Esophagus squamous epithelium (tissue), 5 donors: Measurements from ENCODE around the gene TK2. TPM values are rescaled to one million over a fixed set of nuclear protein-coding genes. Genes with fewer than 3 reads are reported as not detected.

Experiments
- DNase-seq: peaks from one replicate; lab custom pipeline; 2025; lab: John Stamatoyannopoulos, UW
- H3K27ac ChIP-seq, 4 donors: fragments of 200-600 bp; sonication (generic); one replicate each; pipeline ENCODE4 v1.5.1; 2016 to 2019; ENCODE audit warnings: mild to moderate bottlenecking in 1 of 4
- H3K27me3 ChIP-seq, 4 donors: fragments of 200-600 bp; sonication (generic); 1 replicate in 3 of 4; 2 replicates in 1 of 4; pipeline versions ENCODE4 v1.5.1 to v1.6.0; 2017 to 2021; ENCODE audit warnings: antibody characterized with exemption in 1 of 4
- H3K36me3 ChIP-seq, 3 donors: fragments of 200-600 bp; sonication (generic); one replicate each; pipeline ENCODE4 v1.5.1; 2016 to 2019
- H3K4me1 ChIP-seq, 3 donors: fragments of 200-600 bp; sonication (generic); one replicate each; pipeline ENCODE4 v1.5.1; 2017 to 2019
- H3K4me3 ChIP-seq, 4 donors: fragments of 200-600 bp; sonication (generic); 1 replicate in 3 of 4; 2 replicates in 1 of 4; pipeline ENCODE4 v1.5.1; 2016 to 2019; ENCODE audit warnings: mild to moderate bottlenecking in 2 of 4, moderate library complexity in 1 of 4
- H3K9me3 ChIP-seq, 3 donors: fragments of 200-600 bp; sonication (generic); one replicate each; pipeline ENCODE4 v1.5.1; 2016 to 2019
- POLR2A ChIP-seq, 4 donors: fragments of 450-650 bp; IDR thresholded peaks; one replicate each; pipeline ENCODE4 v1.6.1; 2017; ENCODE audit warnings: antibody characterized with exemption in 4 of 4, mild to moderate bottlenecking in 4 of 4, moderate library complexity in 3 of 4
- WGBS, 2 donors: methylation state at CpG; one replicate each; pipeline ENCODE4 v1.1.5; 2018; 5-methylcytosine and 5-hydroxymethylcytosine counted together
- intact Hi-C: fragments of 100-400 bp; cut with DNase I; formaldehyde crosslinking; loops from one replicate; pipeline ENCODE4 v1.15.0; 2022
- total RNA-seq, 4 donors: library from RNA; depleted of rRNA; stranded (reverse); fragments of >200 nt; gene quantifications; one replicate each; pipeline ENCODE4 v1.1.0, GENCODE V29; 2016
- TF ChIP-seq, protein P1 (sequence below), 6 experiments: fragments of 450-650 bp in 4 of 6; fragments of 200-600 bp in 2 of 6; sonication (generic) in 2 of 6; IDR thresholded peaks; one replicate each; pipeline ENCODE4 v1.5.1; 2016 to 2019; ENCODE audit warnings: antibody characterized with exemption in 6 of 6, mild to moderate bottlenecking in 4 of 6, moderate library complexity in 4 of 6
- donor health status: DM: yes; HTN: yes; CAD: no.

Gene TK2
- total RNA-seq, 4 donors from 2014 or later = 5.6 to 22.5 (median 13.5) TPM

DNA sequence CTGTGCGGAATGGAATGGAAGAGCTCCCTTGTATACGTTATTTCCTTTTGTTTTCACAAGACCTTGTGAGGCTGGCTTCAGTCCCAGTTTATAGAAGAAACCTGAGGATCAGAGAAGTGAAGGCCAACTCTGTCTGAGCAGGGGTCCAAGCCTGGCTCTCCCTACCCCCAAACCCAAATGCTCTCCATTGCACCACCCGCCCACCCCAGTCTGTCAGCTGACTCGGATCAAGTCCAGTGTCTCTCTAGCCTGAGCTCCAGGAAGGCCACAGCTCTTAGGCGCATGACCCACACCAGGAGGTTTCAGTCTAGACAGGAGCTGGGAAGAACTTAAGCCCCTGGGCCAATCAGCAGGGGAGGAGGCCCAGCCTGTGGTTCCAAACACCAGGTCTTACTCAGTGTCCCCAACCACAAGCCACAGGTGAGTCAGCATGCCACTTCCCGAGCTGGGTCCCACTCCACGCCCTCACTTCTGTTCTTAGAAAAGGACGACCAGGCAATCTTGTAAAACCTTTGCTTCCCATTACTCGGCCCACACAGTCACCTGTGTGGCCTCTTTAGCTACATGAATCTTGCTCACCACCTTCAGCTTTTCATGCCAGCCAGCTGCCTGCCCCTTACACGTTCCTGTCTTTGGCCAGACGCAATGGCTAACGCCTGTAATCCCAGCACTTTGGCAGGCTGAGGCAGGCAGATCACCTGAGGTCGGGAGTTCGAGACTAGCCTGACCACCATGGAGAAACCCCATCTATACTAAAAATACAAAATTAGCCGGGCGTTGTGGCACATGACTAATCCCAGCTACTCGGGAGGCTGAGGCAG is 27.8 kb downstream of the TK2 start:
- WGBS, 2 donors = 49 to 57% methylated on average over 9 to 14 of the region's 17 CpGs
- no peak for DNase-seq
- intact Hi-C loops = no loop called here
- peaks cover 0 to 41% (median 4%) of the 10 kb centered on the region in 3 donors for H3K36me3 ChIP-seq
- H3K4me3 ChIP-seq = no peak overlapping the region
- no peaks in the 10 kb centered on the region for H3K27me3 ChIP-seq
- TF ChIP-seq, protein P1, sequence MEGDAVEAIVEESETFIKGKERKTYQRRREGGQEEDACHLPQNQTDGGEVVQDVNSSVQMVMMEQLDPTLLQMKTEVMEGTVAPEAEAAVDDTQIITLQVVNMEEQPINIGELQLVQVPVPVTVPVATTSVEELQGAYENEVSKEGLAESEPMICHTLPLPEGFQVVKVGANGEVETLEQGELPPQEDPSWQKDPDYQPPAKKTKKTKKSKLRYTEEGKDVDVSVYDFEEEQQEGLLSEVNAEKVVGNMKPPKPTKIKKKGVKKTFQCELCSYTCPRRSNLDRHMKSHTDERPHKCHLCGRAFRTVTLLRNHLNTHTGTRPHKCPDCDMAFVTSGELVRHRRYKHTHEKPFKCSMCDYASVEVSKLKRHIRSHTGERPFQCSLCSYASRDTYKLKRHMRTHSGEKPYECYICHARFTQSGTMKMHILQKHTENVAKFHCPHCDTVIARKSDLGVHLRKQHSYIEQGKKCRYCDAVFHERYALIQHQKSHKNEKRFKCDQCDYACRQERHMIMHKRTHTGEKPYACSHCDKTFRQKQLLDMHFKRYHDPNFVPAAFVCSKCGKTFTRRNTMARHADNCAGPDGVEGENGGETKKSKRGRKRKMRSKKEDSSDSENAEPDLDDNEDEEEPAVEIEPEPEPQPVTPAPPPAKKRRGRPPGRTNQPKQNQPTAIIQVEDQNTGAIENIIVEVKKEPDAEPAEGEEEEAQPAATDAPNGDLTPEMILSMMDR (IDR thresholded peaks at IDR 0.05) = no peak
- no peak for TF ChIP-seq POLR2A (IDR thresholded peaks at IDR 0.05)
- H3K27ac ChIP-seq = peak overlapping the region; percentile 38 to 92 (median 74)
- H3K9me3 ChIP-seq = no peaks in the 10 kb centered on the region
- H3K4me1 ChIP-seq = peaks cover 38 to 82% (median 64%) of the 10 kb centered on the region in 3 donors

DNA sequence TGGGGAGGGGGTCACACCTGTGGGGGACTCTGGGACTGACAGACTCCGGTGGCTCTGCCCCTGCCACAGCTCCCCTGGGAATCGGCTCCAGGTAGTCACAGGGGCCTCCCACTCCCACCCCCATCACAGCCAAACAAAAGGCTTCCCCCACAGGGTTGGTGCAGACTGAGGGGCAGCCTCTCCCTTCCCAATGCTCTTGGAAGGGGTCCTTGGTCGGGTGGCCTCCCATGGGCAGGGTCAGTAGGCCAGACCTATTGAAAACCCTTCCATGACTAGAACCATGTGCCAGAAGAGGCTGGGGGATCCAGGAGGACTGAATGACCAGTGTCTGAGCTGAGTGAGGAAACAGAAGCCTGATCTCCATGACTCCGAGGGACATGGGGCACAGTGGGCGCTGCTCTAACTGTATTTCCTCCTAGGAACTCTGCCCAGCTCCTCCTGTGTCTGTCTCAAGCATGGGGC is 28.6 kb downstream of the TK2 start:
- peaks cover 0 to 32% (median 0%) of the 10 kb centered on the region in 3 donors for H3K36me3 ChIP-seq
- intact Hi-C loops = no loop called here
- H3K4me1 ChIP-seq = peaks cover 47 to 91% (median 72%) of the 10 kb centered on the region in 3 donors
- peak overlapping the region; percentile 27 to 92 (median 74) for H3K27ac ChIP-seq
- H3K4me3 ChIP-seq = no peak overlapping the region
- WGBS, 2 donors = 100% methylated on average over 1 of the region's 5 CpGs; no CpG with 5 or more reads in 1 of the 2 donors
- TF ChIP-seq POLR2A (IDR thresholded peaks at IDR 0.05) = no peak
- TF ChIP-seq, protein P1 (IDR thresholded peaks at IDR 0.05) = no peak
- no peaks in the 10 kb centered on the region for H3K9me3 ChIP-seq
- DNase-seq = no peak
- no peaks in the 10 kb centered on the region for H3K27me3 ChIP-seq

DNA sequence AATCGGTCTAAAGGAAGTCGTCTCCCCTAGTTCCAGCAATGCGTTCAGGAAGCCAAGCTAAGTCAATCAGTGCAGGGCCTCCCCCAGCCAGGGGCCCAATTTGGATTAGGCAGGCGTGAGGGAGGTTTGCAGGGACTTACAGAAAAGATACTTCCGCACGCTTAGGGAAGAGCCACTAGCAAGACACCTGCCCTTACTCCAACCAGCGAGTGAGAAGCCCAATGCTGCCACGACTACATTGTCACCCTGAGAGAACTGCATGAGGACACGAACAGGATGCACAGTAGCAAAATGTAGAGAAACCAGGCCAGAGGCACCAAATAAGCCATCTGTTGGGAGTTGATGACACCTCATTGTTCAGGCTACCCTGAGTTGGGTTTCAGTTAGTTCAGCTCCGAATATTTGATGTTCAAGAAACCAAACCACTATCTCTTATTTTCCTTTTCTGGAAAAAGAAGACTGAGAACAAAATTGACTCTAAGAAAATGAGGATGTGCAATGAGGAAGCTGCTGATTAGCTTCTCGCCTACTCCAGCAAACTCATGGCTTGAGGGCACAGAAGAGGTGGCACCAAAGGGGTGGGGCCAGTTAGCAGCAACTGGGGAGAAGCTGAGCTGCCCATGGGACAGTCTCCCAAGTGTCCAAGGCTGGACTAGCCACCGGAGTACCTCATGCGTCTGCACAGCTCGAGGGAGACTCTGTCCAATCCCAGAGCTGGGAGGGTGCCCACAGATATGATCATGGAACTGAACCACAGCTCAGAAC is 29.3 kb downstream of the TK2 start:
- DNase-seq = no peak
- H3K9me3 ChIP-seq = no peaks in the 10 kb centered on the region
- peaks cover 0 to 27% (median 0%) of the 10 kb centered on the region in 3 donors for H3K36me3 ChIP-seq
- WGBS, 2 donors = 75 to 80% methylated on average over 10 to 11 of the region's 14 CpGs
- H3K4me3 ChIP-seq = no peak overlapping the region
- H3K27me3 ChIP-seq = no peaks in the 10 kb centered on the region
- intact Hi-C loops = no loop called here
- peaks cover 54 to 98% (median 79%) of the 10 kb centered on the region in 3 donors for H3K4me1 ChIP-seq
- TF ChIP-seq, protein P1 (IDR thresholded peaks at IDR 0.05) = no peak
- peak in 1 of 4 donors; percentile 13 for TF ChIP-seq POLR2A (IDR thresholded peaks at IDR 0.05)
- H3K27ac ChIP-seq = peak overlapping the region; percentile 27 to 94 (median 90)

DNA sequence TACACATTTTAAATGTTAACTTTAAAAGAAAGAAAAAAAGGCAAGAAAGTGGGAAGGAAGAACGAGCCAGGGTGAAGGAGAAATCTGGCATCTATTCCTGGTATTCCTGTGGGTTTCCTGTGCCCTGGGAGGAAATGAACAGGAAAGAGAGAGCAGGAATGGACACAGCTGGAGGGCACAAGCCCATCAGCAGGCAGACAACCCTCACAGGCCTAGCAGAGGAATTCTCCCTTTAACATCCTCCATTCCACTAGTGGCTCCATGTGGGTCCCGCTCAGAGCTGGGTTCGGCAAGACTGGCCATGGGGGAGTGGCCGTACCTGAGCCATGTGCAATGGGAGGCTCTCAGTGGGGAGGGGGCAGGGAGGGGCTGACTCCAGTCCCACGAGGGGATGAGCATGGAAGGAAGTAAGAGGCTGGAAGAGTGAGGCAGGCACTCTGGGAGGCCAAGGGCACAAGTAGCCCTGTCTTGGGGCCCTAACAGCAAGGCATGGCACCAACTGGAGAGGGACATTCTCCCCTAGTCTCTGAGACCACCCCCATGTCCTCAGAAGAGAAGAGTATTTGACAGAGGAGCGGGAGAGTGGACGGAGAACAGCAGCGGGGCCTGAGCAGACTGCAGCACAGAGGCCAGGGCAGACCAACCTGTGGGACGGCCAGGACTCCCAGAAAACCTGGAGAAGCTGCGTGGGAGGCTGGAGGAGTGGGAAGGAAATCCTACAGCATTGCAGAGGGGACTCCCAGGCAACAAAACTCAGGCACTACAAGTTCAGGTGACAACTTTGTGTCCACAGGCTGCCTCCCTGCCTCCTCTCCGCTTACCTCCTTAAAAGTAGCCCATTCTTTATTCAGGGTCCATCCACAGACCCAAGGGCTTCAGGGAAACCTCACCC is 30.2 kb downstream of the TK2 start:
- peak overlapping the region; percentile 27 to 94 (median 90) for H3K27ac ChIP-seq
- intact Hi-C loops = no loop called here
- H3K36me3 ChIP-seq = peaks cover 0 to 23% (median 0%) of the 10 kb centered on the region in 3 donors
- TF ChIP-seq, protein P1 (IDR thresholded peaks at IDR 0.05) = no peak
- TF ChIP-seq POLR2A (IDR thresholded peaks at IDR 0.05) = no peak
- H3K4me3 ChIP-seq = no peak overlapping the region
- H3K9me3 ChIP-seq = no peaks in the 10 kb centered on the region
- H3K4me1 ChIP-seq = peaks cover 59 to 100% (median 85%) of the 10 kb centered on the region in 3 donors
- WGBS, 2 donors = 84 to 92% methylated on average over 10 to 11 of the region's 11 CpGs
- no peaks in the 10 kb centered on the region for H3K27me3 ChIP-seq
- DNase-seq = no peak
